Activated CD4-positive, CD25-positive, alpha-beta regulatory T cell treated with anti-CD3 and anti-CD28 coated beads, Interleukin-2, amount 50 U/mL, for 16 hours (primary cell): ENCODE results near the gene PGC.
"Not testable (repeated sequence)": the region's sequence is repeated elsewhere in the genome, so short reads cannot be mapped to it uniquely, and the experiment has no call there.

Source experiments
- DNase-seq: peaks from one replicate; pipeline ENCODE4 v3.0.0-alpha.2; 2020; ENCODE audit warnings: low read depth, low spot score

PGC gene

GRCh38 chr6:41775293-41775882 lies 28.2 kb upstream of the PGC start:
- DNase-seq: no peak

- DNase-seq: no peak
Measured at GRCh38 chr6:41774841-41775240, 27.6 kb upstream of the PGC start.

- DNase-seq: no peak
Measured at GRCh38 chr6:41771058-41771983, 24.1 kb upstream of the PGC start.

- DNase-seq: no peak
Measured at GRCh38 chr6:41770381-41771057, 23.3 kb upstream of the PGC start.

- no peak for DNase-seq
Measured at GRCh38 chr6:41769376-41769775, 22.2 kb upstream of the PGC start.

GRCh38 chr6:41768545-41769308 lies 21.5 kb upstream of the PGC start:
- DNase-seq: no peak

GRCh38 chr6:41767112-41767833 lies 20.1 kb upstream of the PGC start:
- DNase-seq: no peak

GRCh38 chr6:41766043-41766664 lies 19.0 kb upstream of the PGC start:
- DNase-seq: not testable (repeated sequence)

- no peak for DNase-seq
Measured at GRCh38 chr6:41763470-41763869, 16.3 kb upstream of the PGC start.

- DNase-seq: no peak
Measured at GRCh38 chr6:41759905-41760579, 12.8 kb upstream of the PGC start.

GRCh38 chr6:41759106-41759904 lies 12.1 kb upstream of the PGC start:
- DNase-seq: no peak

- DNase-seq: no peak
Measured at GRCh38 chr6:41758641-41759035, 11.4 kb upstream of the PGC start.

GRCh38 chr6:41757931-41758640 lies 10.9 kb upstream of the PGC start:
- no peak for DNase-seq

GRCh38 chr6:41757271-41757670 lies 10.1 kb upstream of the PGC start:
- DNase-seq: no peak

- no peak for DNase-seq
Measured at GRCh38 chr6:41756354-41756753, 9.2 kb upstream of the PGC start.

GRCh38 chr6:41755895-41756294 lies 8.7 kb upstream of the PGC start:
- DNase-seq: no peak

- DNase-seq: no peak
Measured at GRCh38 chr6:41750374-41750773, 3.2 kb upstream of the PGC start.

- DNase-seq: no peak
Measured at GRCh38 chr6:41748542-41748941, 1.3 kb upstream of the PGC start.

GRCh38 chr6:41748102-41748477 lies 893 bp upstream of the PGC start:
- DNase-seq: no peak
